Left cardiac atrium (tissue), 4 donors: ENCODE results near the gene GPATCH1. TPM values are rescaled to one million over a fixed set of nuclear protein-coding genes. Genes with fewer than 3 reads are reported as not detected.

Experiments
- ATAC-seq, 2 donors: fragments of 200-7000 bp; cut with Tn5 transposase; one replicate each; pipeline ENCODE4 v1.9.1; 2020; ENCODE audit warnings: mild to moderate bottlenecking in 2 of 2, moderate library complexity in 2 of 2
- DNase-seq: peaks from one replicate; pipeline ENCODE4 v3.0.0-alpha.2; 2020
- intact Hi-C, 2 donors: fragments of 100-400 bp; cut with DNase I; formaldehyde crosslinking; loops; one replicate each; pipeline versions ENCODE4 v1.14.1 to v1.15.1; 2022 to 2023
- total RNA-seq, 2 donors: library from RNA; stranded (reverse); fragmentation: NEBNext Ultra II Directional; extraction: Animal tissue kit (Norgen Biotek cat#: 25700); gene quantifications; one replicate each; pipeline ENCODE4 v1.2.1, GENCODE V29; 2021
- donor health status: DM: no; HTN: yes; CAD: no.
- donor health status: DM: no; HTN: yes; CAD: no; lungs with severe emphysema.
- donor health status: DM: yes; HTN: yes; CAD: no.
- donor health status: Dilated cardiomyopathy.

The GPATCH1 gene
- total RNA-seq, 2 donors from 2014 or later = 4.2 to 6.1 TPM

DNA sequence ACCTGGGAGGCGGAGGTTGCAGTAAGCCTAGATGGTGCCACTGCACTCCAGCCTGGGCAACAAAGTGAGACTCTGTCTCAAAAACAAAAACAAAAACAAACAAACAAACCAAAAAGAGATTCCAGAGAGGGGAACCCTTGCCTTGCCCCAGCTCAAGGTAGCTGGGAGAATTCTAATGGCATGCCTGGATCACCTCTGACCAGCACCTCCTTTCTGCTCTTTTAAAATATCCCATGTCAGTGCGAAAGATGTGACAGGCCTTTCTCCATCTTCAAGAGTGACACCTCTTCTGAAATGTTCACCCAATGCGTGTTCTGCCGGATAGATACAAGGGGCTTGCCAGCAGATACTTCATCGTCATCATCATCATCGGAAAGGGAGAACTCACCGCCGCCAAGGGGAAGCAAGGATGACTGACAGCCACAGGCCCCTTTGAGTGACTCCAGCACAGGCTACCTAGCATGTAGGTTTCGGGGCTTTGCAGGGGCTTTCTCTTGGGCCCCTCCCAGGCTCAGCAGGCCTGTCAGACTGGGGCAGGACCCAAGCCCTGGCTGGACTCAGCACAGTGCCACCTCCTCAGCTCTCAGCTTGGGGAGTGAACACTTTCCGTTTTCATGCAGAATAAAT, 94.3 kb downstream of the GPATCH1 start:
- intact Hi-C loops = no loop called here
- ATAC-seq (no peak), DNase-seq (no peak)

GRCh38 chr19:33175886-33176669, 95.1 kb downstream of the GPATCH1 start:
- intact Hi-C loops = no loop called here
- peak; percentile 13 to 14 for ATAC-seq
- peak; percentile 43 for DNase-seq

- intact Hi-C loops = no loop called here
- DNase-seq = peak; percentile 97
- peak; percentile 94 to 96 for ATAC-seq
These were observed 95.9 kb downstream of the GPATCH1 start for GRCh38 chr19:33176670-33177416.

- intact Hi-C loops = no loop called here
- DNase-seq = no peak
- ATAC-seq = no peak
These were observed 96.5 kb downstream of the GPATCH1 start for GRCh38 chr19:33177417-33177979.

Other genes starting within 250 kb of the GPATCH1 start
- gene SLC7A9, start 211.4 kb upstream of the GPATCH1 start, total RNA-seq = under 1 TPM; 0.13 to 0.24 TPM
- gene CEP89, start 109.2 kb upstream of the GPATCH1 start, total RNA-seq = 10 to 100 TPM in 1 of 2 donors, 1 to 10 TPM in 1; 9.5 to 10.6 TPM
- 1 to 10 TPM in 1 of 2 donors, under 1 TPM in 1; 0.79 to 1.9 TPM for gene FAAP24, start 108.9 kb upstream of the GPATCH1 start, total RNA-seq
- 1 to 10 TPM; 1.8 to 3.2 TPM for gene RHPN2, start 16.3 kb upstream of the GPATCH1 start, total RNA-seq
- gene WDR88, start 50.9 kb downstream of the GPATCH1 start, total RNA-seq = not detected
- 10 to 100 TPM; 16.2 to 22.1 TPM for gene LRP3, start 113.1 kb downstream of the GPATCH1 start, total RNA-seq
- 1 to 10 TPM in 1 of 2 donors, under 1 TPM in 1; 0.58 to 4.0 TPM for gene SLC7A10, start 144.7 kb downstream of the GPATCH1 start, total RNA-seq
- 10 to 100 TPM; 21.0 to 41.8 TPM for gene CEBPA, start 221.4 kb downstream of the GPATCH1 start, total RNA-seq